Measurements from ENCODE around the gene ATG2A. TPM values are rescaled to one million over a fixed set of nuclear protein-coding genes. Genes with fewer than 3 reads are reported as not detected.
A peak's percentile ranks its signal among the peaks of the same experiment; 100 is the strongest.

The ATG2A gene
- total RNA-seq, 1 experiment from 2014 or later: 22.5 TPM

- H3K36me3 ChIP-seq: peaks cover 86% of the 10 kb centered on the region
- H3K27ac ChIP-seq: no peak overlapping the region
- no peaks in the 10 kb centered on the region for H3K27me3 ChIP-seq (replicated peaks)
These were observed 13.6 kb downstream of the ATG2A start for GRCh38 chr11:64903291-64903833.

GRCh38 chr11:64902102-64902900 lies 14.7 kb downstream of the ATG2A start:
- H3K27ac ChIP-seq: no peak overlapping the region
- H3K4me3 ChIP-seq: no peak overlapping the region
- H3K27me3 ChIP-seq (replicated peaks): no peaks in the 10 kb centered on the region
- H3K4me1 ChIP-seq (replicated peaks): peaks cover 5% of the 10 kb centered on the region
- DNase-seq (ENCODE audit: low read depth in 1 of 2, low spot score in 2 of 2): no peak
- H3K9me3 ChIP-seq (replicated peaks): no peaks in the 10 kb centered on the region; the same call in 1 of the 2 replicates
- peaks cover 86% of the 10 kb centered on the region for H3K36me3 ChIP-seq

More at GRCh38 chr11:64903291-64903833, 13.6 kb downstream of the ATG2A start:
- H3K4me1 ChIP-seq (replicated peaks): peaks cover 5% of the 10 kb centered on the region
- DNase-seq (ENCODE audit: low read depth in 1 of 2, low spot score in 2 of 2): no peak
- H3K4me3 ChIP-seq: no peak overlapping the region
- H3K9me3 ChIP-seq (replicated peaks): no peaks in the 10 kb centered on the region; the same call in 1 of the 2 replicates

- Histone ChIP-seq H3K27me3 (replicated peaks) (no peaks in the 10 kb centered on the region), H3K27ac (no peak overlapping the region), H3K9me3 (replicated peaks) (no peaks in the 10 kb centered on the region; the same call in 1 of the 2 replicates), H3K4me3 (no peak overlapping the region), H3K36me3 (peaks cover 84% of the 10 kb centered on the region), H3K4me1 (replicated peaks) (peaks cover 5% of the 10 kb centered on the region)
- no peak for DNase-seq (ENCODE audit: low read depth in 1 of 2, low spot score in 2 of 2)
These were observed 16.2 kb downstream of the ATG2A start for GRCh38 chr11:64900774-64901173.

GRCh38 chr11:64900263-64900678 lies 16.7 kb downstream of the ATG2A start:
- Histone ChIP-seq H3K9me3 (replicated peaks) (no peaks in the 10 kb centered on the region; the same call in 1 of the 2 replicates), H3K36me3 (peaks cover 79% of the 10 kb centered on the region), H3K27ac (no peak overlapping the region), H3K4me3 (no peak overlapping the region), H3K4me1 (replicated peaks) (peaks cover 5% of the 10 kb centered on the region), H3K27me3 (replicated peaks) (no peaks in the 10 kb centered on the region)
- no peak for DNase-seq (ENCODE audit: low read depth in 1 of 2, low spot score in 2 of 2)

GRCh38 chr11:64898541-64898940 lies 18.5 kb downstream of the ATG2A start:
- H3K27ac ChIP-seq: no peak overlapping the region
- no peaks in the 10 kb centered on the region; the same call in 1 of the 2 replicates for H3K9me3 ChIP-seq (replicated peaks)
- DNase-seq (ENCODE audit: low read depth in 1 of 2, low spot score in 2 of 2): no peak
- peaks cover 5% of the 10 kb centered on the region for H3K4me1 ChIP-seq (replicated peaks)
- no peak overlapping the region for H3K4me3 ChIP-seq
- peaks cover 74% of the 10 kb centered on the region for H3K36me3 ChIP-seq
- H3K27me3 ChIP-seq (replicated peaks): no peaks in the 10 kb centered on the region

- peaks cover 5% of the 10 kb centered on the region for H3K4me1 ChIP-seq (replicated peaks)
- DNase-seq (ENCODE audit: low read depth in 1 of 2, low spot score in 2 of 2): no peak
- H3K27me3 ChIP-seq (replicated peaks): no peaks in the 10 kb centered on the region
- peaks cover 69% of the 10 kb centered on the region for H3K36me3 ChIP-seq
- no peak overlapping the region for H3K4me3 ChIP-seq
- no peak overlapping the region for H3K27ac ChIP-seq
- no peaks in the 10 kb centered on the region; the same call in 1 of the 2 replicates for H3K9me3 ChIP-seq (replicated peaks)
These were observed 18.9 kb downstream of the ATG2A start for GRCh38 chr11:64898076-64898445.

GRCh38 chr11:64897381-64898075 lies 19.5 kb downstream of the ATG2A start:
- no peaks in the 10 kb centered on the region for H3K27me3 ChIP-seq (replicated peaks)
- H3K36me3 ChIP-seq: peaks cover 66% of the 10 kb centered on the region
- H3K27ac ChIP-seq: no peak overlapping the region
- no peaks in the 10 kb centered on the region; the same call in 1 of the 2 replicates for H3K9me3 ChIP-seq (replicated peaks)
- no peak for DNase-seq (ENCODE audit: low read depth in 1 of 2, low spot score in 2 of 2)
- peaks cover 5% of the 10 kb centered on the region for H3K4me1 ChIP-seq (replicated peaks)
- no peak overlapping the region for H3K4me3 ChIP-seq

GRCh38 chr11:64896448-64897022 lies 20.5 kb downstream of the ATG2A start:
- Histone ChIP-seq H3K27me3 (replicated peaks) (no peaks in the 10 kb centered on the region), H3K36me3 (peaks cover 57% of the 10 kb centered on the region), H3K4me1 (replicated peaks) (peaks cover 5% of the 10 kb centered on the region), H3K4me3 (no peak overlapping the region), H3K9me3 (replicated peaks) (no peaks in the 10 kb centered on the region; the same call in 1 of the 2 replicates), H3K27ac (no peak overlapping the region)
- no peak for DNase-seq (ENCODE audit: low read depth in 1 of 2, low spot score in 2 of 2)

- no peak overlapping the region for H3K4me3 ChIP-seq
- H3K9me3 ChIP-seq (replicated peaks): no peaks in the 10 kb centered on the region
- no peaks in the 10 kb centered on the region for H3K4me1 ChIP-seq (replicated peaks)
- H3K27ac ChIP-seq: no peak overlapping the region
- no peak for DNase-seq (ENCODE audit: low read depth in 1 of 2, low spot score in 2 of 2)
- peaks cover 41% of the 10 kb centered on the region for H3K36me3 ChIP-seq
- no peaks in the 10 kb centered on the region for H3K27me3 ChIP-seq (replicated peaks)
These were observed 22.1 kb downstream of the ATG2A start for GRCh38 chr11:64894812-64895452.

- H3K4me3 ChIP-seq: no peak overlapping the region
- DNase-seq (ENCODE audit: low read depth in 1 of 2, low spot score in 2 of 2): peak; percentile 82 to 98
- H3K4me1 ChIP-seq (replicated peaks): no peaks in the 10 kb centered on the region
These were observed 22.8 kb downstream of the ATG2A start for GRCh38 chr11:64894070-64894811.

GRCh38 chr11:64893194-64894069 lies 23.6 kb downstream of the ATG2A start:
- peaks cover 31% of the 10 kb centered on the region for H3K36me3 ChIP-seq
- no peak for DNase-seq (ENCODE audit: low read depth in 1 of 2, low spot score in 2 of 2)
- no peak overlapping the region for H3K4me3 ChIP-seq
- no peaks in the 10 kb centered on the region for H3K4me1 ChIP-seq (replicated peaks)
- H3K27me3 ChIP-seq (replicated peaks): no peaks in the 10 kb centered on the region
- H3K27ac ChIP-seq: no peak overlapping the region
- H3K9me3 ChIP-seq (replicated peaks): no peaks in the 10 kb centered on the region

More at GRCh38 chr11:64894070-64894811, 22.8 kb downstream of the ATG2A start:
- H3K27me3 ChIP-seq (replicated peaks): no peaks in the 10 kb centered on the region
- H3K27ac ChIP-seq: no peak overlapping the region
- H3K9me3 ChIP-seq (replicated peaks): no peaks in the 10 kb centered on the region
- H3K36me3 ChIP-seq: peaks cover 39% of the 10 kb centered on the region

- Histone ChIP-seq H3K36me3 (peaks cover 25% of the 10 kb centered on the region), H3K4me1 (replicated peaks) (peaks cover 5% of the 10 kb centered on the region), H3K4me3 (no peak overlapping the region), H3K9me3 (replicated peaks) (no peaks in the 10 kb centered on the region), H3K27ac (no peak overlapping the region), H3K27me3 (replicated peaks) (no peaks in the 10 kb centered on the region)
- DNase-seq (ENCODE audit: low read depth in 1 of 2, low spot score in 2 of 2): no peak
These were observed 24.2 kb downstream of the ATG2A start for GRCh38 chr11:64892838-64893193.

Measured in SJSA1 (cell line).